Subcutaneous abdominal adipose tissue (tissue), 5 donors: ENCODE results near the gene YWHAG.
A peak's percentile ranks its signal among the peaks of the same experiment; 100 is the strongest.
"Not testable (repeated sequence)": the region's sequence is repeated elsewhere in the genome, so short reads cannot be mapped to it uniquely, and the experiment has no call there.

Experiments
- H3K27ac ChIP-seq: one replicate; pipeline ENCODE4 v1.7.0; 2013; ENCODE audit warnings: low read depth, mild to moderate bottlenecking, inconsistent platforms, low read length, moderate library complexity
- H3K27me3 ChIP-seq, 5 donors: one replicate each; pipeline ENCODE4 v1.7.0; 2013; ENCODE audit warnings: low read length in 5 of 5, inconsistent platforms in 1 of 5; ENCODE audit not compliant: control insufficient read depth in 5 of 5, insufficient read depth in 4 of 5
- H3K36me3 ChIP-seq, 5 donors: one replicate each; pipeline ENCODE4 v1.7.0; 2013; ENCODE audit warnings: low read length in 5 of 5; ENCODE audit not compliant: control insufficient read depth in 5 of 5, insufficient read depth in 5 of 5
- H3K4me1 ChIP-seq, 5 donors: one replicate each; pipeline ENCODE4 v1.7.0; 2013; ENCODE audit warnings: low read length in 5 of 5, mild to moderate bottlenecking in 3 of 5, moderate library complexity in 1 of 5; ENCODE audit not compliant: control insufficient read depth in 5 of 5, insufficient read depth in 5 of 5
- H3K4me3 ChIP-seq, 5 donors: one replicate each; pipeline ENCODE4 v1.7.0; 2013; ENCODE audit warnings: low read length in 5 of 5, low read depth in 1 of 5
- H3K9ac ChIP-seq, 5 donors: one replicate each; pipeline ENCODE4 v1.7.0; 2013; ENCODE audit warnings: low read length in 5 of 5, mild to moderate bottlenecking in 4 of 5, moderate library complexity in 3 of 5
- H3K9me3 ChIP-seq, 5 donors: one replicate each; pipeline ENCODE4 v1.7.0; 2013; ENCODE audit warnings: low read length in 5 of 5; ENCODE audit not compliant: control insufficient read depth in 5 of 5
- donor health status: healthy.
- donor health status: healthy.
- donor health status: healthy.
- donor health status: healthy.
- donor health status: healthy.

YWHAG gene

GRCh38 chr7:76338298-76339084 is 20.3 kb downstream of the YWHAG start:
- H3K9ac ChIP-seq = peak overlapping the region in 3 of 5 donors; percentile 23 to 84 (median 56)
- H3K27me3 ChIP-seq = no peaks in the 10 kb centered on the region
- peak overlapping the region in 1 of 5 donors; percentile 7 for H3K4me3 ChIP-seq
- no peaks in the 10 kb centered on the region for H3K9me3 ChIP-seq
- peaks cover 16 to 87% (median 80%) of the 10 kb centered on the region in 5 donors for H3K4me1 ChIP-seq
- H3K27ac ChIP-seq = peak overlapping the region; percentile 94
- H3K36me3 ChIP-seq = peaks cover 8 to 24% (median 18%) of the 10 kb centered on the region in 5 donors

GRCh38 chr7:76337147-76337546 is 21.6 kb downstream of the YWHAG start:
- peaks cover 20 to 94% (median 89%) of the 10 kb centered on the region in 5 donors for H3K4me1 ChIP-seq
- H3K27ac ChIP-seq = peak overlapping the region; percentile 94
- no peak overlapping the region for H3K9ac ChIP-seq

DNA sequence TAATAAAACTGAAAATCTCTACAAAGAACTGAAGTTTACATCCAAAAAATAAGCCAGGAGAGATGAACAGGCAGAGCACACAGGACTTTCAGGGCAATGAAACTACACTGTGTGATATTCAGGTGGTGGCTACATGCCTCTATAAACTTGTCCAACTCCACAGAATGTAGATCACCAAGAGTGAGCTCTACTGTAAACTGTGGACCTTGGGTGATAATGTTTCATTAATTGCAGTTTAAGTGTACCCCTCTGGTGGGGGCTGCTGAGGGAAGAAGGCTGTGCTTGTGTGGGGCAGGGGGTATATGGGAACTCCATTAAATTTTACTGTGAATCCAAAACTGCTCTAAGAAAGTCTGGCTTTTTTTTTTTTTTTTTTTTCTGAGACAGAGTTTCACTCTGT is 22.7 kb downstream of the YWHAG start:
- Histone ChIP-seq H3K4me3 (no peak overlapping the region), H3K36me3 (peaks cover 0 to 19% (median 10%) of the 10 kb centered on the region in 5 donors), H3K27ac (peak overlapping the region; percentile 94), H3K4me1 (peaks cover 20 to 94% (median 91%) of the 10 kb centered on the region in 5 donors), H3K9me3 (no peaks in the 10 kb centered on the region), H3K9ac (peak overlapping the region in 1 of 5 donors; percentile 46), H3K27me3 (no peaks in the 10 kb centered on the region)

More at GRCh38 chr7:76337147-76337546, 21.6 kb downstream of the YWHAG start:
- H3K36me3 ChIP-seq = peaks cover 5 to 15% (median 12%) of the 10 kb centered on the region in 5 donors
- no peak overlapping the region for H3K4me3 ChIP-seq
- no peaks in the 10 kb centered on the region for H3K27me3 ChIP-seq
- H3K9me3 ChIP-seq = no peaks in the 10 kb centered on the region

GRCh38 chr7:76335417-76335816 is 23.4 kb downstream of the YWHAG start:
- Histone ChIP-seq H3K36me3 (peaks cover 0 to 25% (median 10%) of the 10 kb centered on the region in 5 donors), H3K4me1 (peaks cover 20 to 94% (median 89%) of the 10 kb centered on the region in 5 donors), H3K27ac (peak overlapping the region; percentile 94)
- not testable (repeated sequence) for H3K27me3 ChIP-seq, H3K9me3 ChIP-seq, H3K4me3 ChIP-seq, H3K9ac ChIP-seq

GRCh38 chr7:76334320-76334967 is 24.3 kb downstream of the YWHAG start:
- Histone ChIP-seq H3K4me1 (peaks cover 18 to 92% (median 81%) of the 10 kb centered on the region in 5 donors), H3K9ac (peak overlapping the region in 2 of 5 donors; percentile 25 to 73), H3K27me3 (no peaks in the 10 kb centered on the region), H3K36me3 (peaks cover 0 to 29% (median 16%) of the 10 kb centered on the region in 5 donors), H3K9me3 (no peaks in the 10 kb centered on the region), H3K27ac (peak overlapping the region; percentile 94), H3K4me3 (peak overlapping the region in 1 of 5 donors; percentile 29)

- Histone ChIP-seq H3K36me3 (peaks cover 6 to 36% (median 24%) of the 10 kb centered on the region in 5 donors), H3K9me3 (no peaks in the 10 kb centered on the region), H3K4me3 (peak overlapping the region in 3 of 5 donors; percentile 15 to 35 (median 22)), H3K4me1 (peaks cover 16 to 87% (median 74%) of the 10 kb centered on the region in 5 donors), H3K27ac (peak overlapping the region; percentile 94), H3K27me3 (no peaks in the 10 kb centered on the region), H3K9ac (peak overlapping the region in 4 of 5 donors; percentile 46 to 73 (median 70))
These were observed 25.2 kb downstream of the YWHAG start for GRCh38 chr7:76333511-76334101.

DNA sequence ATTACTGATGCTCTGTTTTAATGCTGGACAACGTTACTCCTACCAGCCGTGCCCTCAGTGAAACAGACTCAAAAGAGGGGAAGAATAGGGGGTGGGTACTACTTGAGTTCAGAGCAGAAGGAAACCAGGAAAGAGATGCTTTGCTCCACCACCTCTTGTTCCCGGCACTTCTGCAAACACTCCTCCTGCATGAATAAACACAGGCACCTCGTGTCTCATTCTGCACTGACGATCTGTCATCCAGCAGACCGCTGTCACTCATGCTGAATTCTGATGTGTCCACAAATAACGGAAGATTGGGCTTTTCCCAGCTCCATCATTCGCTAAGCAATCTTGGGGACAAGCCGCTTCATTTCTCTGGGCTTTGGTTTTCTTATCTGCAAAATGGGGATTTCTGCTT is 26.7 kb downstream of the YWHAG start:
- peak overlapping the region; percentile 45 for H3K27ac ChIP-seq
- H3K4me3 ChIP-seq = no peak overlapping the region
- H3K9ac ChIP-seq = peak overlapping the region in 2 of 5 donors; percentile 20 to 28
- peaks cover 6 to 44% (median 35%) of the 10 kb centered on the region in 5 donors for H3K36me3 ChIP-seq
- H3K27me3 ChIP-seq = no peaks in the 10 kb centered on the region
- peaks cover 16 to 84% (median 70%) of the 10 kb centered on the region in 5 donors for H3K4me1 ChIP-seq
- no peaks in the 10 kb centered on the region for H3K9me3 ChIP-seq

DNA sequence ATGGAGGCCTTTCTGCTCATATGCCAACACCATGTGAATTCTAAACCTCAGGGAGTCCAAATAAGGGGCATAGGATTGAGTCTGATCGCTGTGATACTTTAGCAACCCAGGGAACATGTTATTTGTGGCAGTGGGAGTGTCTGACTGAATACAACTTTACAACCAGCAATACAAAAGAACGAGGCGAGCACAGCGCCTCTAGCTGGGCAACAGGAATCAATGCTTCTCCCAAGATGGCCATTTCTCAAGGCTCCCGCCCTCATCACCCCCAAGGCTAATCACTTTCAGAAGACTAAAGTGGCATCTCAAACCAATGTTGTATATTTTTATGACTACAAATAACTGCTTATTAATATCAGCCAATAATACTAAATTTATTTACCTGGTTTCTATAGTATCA is 28.1 kb downstream of the YWHAG start:
- Histone ChIP-seq H3K36me3 (peaks cover 10 to 51% (median 40%) of the 10 kb centered on the region in 5 donors), H3K27ac (peak overlapping the region; percentile 45), H3K4me3 (no peak overlapping the region), H3K9ac (peak overlapping the region in 2 of 5 donors; percentile 5 to 41), H3K4me1 (peaks cover 13 to 78% (median 65%) of the 10 kb centered on the region in 5 donors), H3K9me3 (no peaks in the 10 kb centered on the region), H3K27me3 (no peaks in the 10 kb centered on the region)

DNA sequence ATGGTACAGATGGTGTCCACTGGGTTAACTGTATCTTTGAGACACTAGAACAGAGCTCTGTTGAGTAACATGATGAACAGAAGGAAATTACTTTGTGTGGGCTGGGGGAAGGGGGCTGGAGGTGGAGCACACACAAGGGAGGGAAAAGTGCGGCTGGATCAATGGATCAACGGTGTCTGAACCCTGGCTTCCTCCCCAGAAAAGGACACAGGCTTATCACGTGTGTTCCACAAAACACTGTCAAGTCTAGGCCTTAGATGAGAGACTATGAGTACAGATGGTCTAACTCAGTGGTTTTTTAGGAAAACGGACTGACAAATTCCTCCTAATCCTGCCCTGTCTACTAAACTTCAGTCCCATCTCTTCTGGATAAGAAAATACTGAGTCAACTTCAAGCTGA is 28.5 kb downstream of the YWHAG start:
- Histone ChIP-seq H3K4me1 (peaks cover 13 to 74% (median 62%) of the 10 kb centered on the region in 5 donors), H3K27ac (peak overlapping the region; percentile 45), H3K9me3 (no peaks in the 10 kb centered on the region), H3K27me3 (no peaks in the 10 kb centered on the region), H3K4me3 (no peak overlapping the region), H3K36me3 (peaks cover 10 to 55% (median 41%) of the 10 kb centered on the region in 5 donors), H3K9ac (peak overlapping the region in 1 of 5 donors; percentile 41)
